ENCODE measurements around the gene RALGPS1. TPM values are rescaled to one million over a fixed set of nuclear protein-coding genes. Genes with fewer than 3 reads are reported as not detected.

The RALGPS1 gene
- polyA plus RNA-seq, 1 donor = 6.7 TPM

DNA sequence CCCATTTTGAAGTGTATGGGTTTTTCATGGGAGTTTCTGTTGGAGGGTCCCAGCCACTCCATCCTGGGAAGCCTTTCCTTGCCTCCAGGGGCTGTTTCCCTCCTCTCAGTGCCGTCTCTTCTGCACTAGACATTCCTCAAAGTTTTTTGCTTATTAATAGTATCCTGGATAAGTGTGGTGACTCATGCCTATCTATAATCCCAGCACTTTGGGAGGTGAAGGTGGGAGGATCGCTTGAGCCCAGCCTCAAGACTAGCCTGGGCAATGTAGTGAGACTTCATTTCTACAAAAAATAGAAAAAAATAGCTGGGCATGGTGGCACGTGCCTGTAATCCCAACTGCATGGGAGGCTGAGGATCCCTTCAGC, 43.1 kb downstream of the RALGPS1 start:
- DNase-seq = no peak

DNA sequence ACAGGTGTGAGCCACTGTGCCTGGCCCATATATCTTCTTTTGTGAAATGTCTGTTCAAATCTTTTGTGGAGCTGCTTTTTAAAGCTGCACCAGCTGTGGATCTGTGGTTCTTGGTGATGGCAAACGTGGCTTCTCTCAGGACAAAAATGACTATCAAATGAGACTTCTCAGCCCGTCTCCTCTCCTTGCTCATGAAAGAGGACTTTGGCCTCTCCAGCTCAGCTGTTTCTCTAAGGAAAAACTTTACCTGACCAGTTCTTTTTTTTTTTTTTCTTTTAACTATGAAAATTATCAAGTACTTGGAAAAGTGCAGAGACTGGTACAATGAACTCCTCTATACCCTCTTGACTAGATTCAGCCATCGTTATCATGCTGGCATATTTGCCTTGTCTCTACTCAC, 44.8 kb downstream of the RALGPS1 start:
- no peak for DNase-seq

DNA sequence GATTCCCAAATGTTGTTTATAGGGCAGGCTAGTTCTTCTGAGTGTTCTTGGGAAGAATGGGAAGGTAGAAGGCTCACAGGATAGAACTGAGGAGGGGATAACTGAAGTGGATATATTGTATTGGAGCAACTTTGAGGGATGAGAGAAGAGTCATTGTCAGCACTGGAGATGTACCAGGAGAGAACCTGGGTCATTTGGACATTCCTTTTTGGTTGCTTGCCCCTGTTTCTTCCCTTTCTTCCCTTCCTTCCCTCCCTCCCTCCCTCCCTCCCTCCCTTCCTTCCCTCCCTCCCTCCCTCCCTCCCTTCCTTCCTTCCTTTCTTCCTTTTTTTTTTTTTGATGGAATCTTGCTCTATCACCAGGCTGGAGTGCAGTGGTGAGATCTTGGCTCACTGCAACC, 45.3 kb downstream of the RALGPS1 start:
- DNase-seq = no peak

- no peak for DNase-seq
Observed at GRCh38 chr9:126962336-126962735, 47.8 kb downstream of the RALGPS1 start.

DNA sequence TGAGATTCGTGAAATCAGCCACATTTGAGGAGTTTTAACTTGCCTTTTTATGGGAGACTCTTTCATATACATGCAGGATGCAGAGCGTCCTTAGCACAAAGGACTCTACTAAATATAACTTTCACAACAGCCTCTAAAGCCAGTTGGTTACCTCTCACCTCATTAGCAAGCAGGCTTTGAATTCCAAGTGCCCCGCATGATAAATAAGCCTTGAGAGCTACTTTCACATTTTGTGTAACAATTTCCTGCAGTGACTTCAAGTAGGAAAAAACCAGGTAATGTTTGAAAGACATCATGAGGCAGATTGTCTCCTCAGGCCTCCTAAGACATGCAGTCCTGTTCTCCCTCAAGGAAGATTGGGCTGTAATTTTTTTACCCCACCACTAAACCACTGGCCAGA, 50.5 kb downstream of the RALGPS1 start:
- DNase-seq = no peak

- DNase-seq = no peak
Observed at GRCh38 chr9:126965541-126966428, 51.2 kb downstream of the RALGPS1 start.

- DNase-seq = no peak
Observed at GRCh38 chr9:126971261-126971660, 56.7 kb downstream of the RALGPS1 start.

DNA sequence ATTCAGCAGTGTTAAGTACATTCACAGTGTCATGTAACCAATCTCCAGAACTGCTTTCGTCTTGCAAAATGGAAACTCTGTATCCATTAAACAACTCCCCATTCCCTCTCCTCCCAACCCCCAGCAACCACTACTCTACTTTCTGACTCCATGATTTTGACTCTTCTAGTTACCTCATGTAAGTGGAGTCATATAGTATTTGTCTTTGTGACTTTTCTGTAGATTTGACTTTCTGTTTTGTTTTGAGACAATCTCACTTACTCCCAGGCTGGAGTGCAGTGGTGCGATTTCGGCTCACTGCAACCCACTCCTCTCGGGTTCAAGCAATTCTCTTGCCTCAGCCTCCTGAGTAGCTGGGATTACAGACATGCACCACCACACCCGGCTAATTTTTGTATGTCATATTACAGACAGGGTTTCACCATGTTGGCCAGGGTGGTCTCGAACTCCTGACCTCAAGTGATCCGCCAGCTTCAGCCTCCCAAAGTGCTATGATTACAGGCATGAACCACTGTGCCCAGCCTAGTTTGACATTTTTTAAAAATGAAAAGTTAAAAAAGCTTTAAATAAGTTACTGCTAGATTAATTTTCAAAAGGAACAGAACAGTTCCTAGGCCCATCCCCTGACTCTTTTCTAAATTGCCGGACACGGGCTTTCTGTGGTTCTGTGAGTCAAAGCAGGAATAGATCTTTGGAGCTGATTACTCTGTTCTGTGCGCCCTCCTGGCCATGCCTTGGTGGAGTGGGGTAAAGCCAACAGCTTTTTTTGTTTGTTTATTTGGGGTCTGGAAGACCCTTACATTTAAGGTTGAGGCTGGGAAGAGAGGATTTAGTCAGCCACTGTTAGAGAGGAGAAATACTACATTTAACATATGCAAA, 59.3 kb downstream of the RALGPS1 start:
- DNase-seq = no peak

GRCh38 chr9:126974594-126974993, 60.0 kb downstream of the RALGPS1 start:
- no peak for DNase-seq

- DNase-seq = no peak
Observed at GRCh38 chr9:126975327-126976220, 61.0 kb downstream of the RALGPS1 start.

- DNase-seq = no peak
Observed at GRCh38 chr9:126979461-126979860, 64.9 kb downstream of the RALGPS1 start.

DNA sequence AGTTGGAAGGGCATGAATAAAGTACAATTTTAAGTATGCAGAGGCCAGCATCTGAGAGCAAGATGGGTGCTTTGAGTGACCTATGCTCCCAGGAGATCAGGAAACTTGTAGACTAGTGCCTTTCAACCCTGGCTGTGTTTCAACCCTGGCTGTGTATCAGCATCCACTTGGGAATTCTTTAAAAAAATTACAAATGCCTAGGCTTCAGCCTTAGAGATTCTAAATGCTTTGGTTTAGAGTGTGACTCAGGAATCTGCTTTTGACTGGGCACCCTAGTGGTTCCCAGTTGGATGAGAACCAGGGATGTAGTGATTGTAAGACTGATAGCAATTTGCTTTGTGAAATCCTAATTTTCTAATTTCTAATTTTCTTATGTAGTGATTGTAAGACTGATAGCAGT, 65.6 kb downstream of the RALGPS1 start:
- no peak for DNase-seq

GRCh38 chr9:126981218-126981617, 66.6 kb downstream of the RALGPS1 start:
- no peak for DNase-seq

DNA sequence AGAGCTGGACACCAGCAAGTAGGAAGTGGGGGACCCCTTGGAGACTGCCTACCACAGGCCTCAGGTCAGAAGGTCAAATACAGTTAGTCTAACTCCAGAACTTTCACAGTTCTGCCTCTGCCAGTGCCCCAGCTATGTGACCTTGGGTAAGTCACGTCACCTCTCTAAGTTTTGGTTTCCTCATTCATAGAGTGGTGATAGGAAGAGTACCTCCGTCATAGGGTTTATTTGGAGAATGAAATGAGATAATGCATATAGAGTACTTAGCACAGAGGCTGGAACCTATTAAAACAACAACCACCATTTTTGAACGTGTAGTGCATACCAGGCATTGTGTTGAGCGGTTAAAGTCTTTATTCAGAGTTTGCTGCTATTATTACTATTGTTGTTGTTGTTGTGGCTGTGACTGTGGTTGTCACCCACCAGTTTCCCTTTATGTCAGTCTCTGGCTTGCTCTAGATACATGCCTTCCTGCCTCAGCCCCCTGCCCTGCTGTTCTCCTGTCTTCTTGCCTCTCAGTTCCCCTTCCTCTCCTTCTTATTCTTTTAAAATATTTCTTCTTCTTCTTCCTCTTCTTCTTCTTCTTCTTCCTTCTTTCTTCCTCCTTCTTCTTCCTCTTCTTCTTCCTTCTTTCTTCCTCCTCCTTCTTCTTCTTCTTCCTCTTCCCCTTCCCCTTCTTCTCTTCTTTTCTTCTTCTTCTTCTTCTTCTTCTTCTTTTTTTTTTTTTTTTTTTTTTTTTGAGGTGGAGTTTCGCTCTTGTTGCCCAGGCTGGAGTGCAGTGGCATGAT, 67.8 kb downstream of the RALGPS1 start:
- DNase-seq = no peak

- no peak for DNase-seq
Observed at GRCh38 chr9:126983767-126984166, 69.2 kb downstream of the RALGPS1 start.

- DNase-seq = no peak
Observed at GRCh38 chr9:126984969-126985368, 70.4 kb downstream of the RALGPS1 start.

GRCh38 chr9:126985870-126986498, 71.4 kb downstream of the RALGPS1 start:
- DNase-seq = no peak

DNA sequence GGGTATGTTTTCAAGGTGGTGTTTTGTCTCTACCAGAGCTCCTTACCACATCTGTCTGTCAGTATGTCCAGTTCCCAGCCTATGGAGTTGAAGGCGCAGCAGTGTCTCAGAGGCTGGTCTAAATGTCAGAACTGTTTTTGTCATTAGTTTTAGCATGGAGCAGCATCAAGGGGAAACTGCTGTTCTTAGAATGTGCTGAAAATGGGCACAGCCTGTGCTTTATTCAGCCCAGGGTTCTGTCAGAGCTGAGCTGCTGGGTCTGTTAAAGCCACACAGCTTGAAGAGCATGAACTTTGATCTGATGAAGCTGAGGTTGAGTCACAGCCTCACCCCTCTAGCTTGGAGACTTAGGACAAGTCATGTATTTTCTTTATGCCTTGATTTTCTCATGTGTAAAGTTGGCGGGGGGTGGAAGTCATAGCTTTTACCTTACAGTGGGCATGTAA, 71.9 kb downstream of the RALGPS1 start:
- no peak for DNase-seq

- no peak for DNase-seq
Observed at GRCh38 chr9:126988857-126989256, 74.3 kb downstream of the RALGPS1 start.

DNA sequence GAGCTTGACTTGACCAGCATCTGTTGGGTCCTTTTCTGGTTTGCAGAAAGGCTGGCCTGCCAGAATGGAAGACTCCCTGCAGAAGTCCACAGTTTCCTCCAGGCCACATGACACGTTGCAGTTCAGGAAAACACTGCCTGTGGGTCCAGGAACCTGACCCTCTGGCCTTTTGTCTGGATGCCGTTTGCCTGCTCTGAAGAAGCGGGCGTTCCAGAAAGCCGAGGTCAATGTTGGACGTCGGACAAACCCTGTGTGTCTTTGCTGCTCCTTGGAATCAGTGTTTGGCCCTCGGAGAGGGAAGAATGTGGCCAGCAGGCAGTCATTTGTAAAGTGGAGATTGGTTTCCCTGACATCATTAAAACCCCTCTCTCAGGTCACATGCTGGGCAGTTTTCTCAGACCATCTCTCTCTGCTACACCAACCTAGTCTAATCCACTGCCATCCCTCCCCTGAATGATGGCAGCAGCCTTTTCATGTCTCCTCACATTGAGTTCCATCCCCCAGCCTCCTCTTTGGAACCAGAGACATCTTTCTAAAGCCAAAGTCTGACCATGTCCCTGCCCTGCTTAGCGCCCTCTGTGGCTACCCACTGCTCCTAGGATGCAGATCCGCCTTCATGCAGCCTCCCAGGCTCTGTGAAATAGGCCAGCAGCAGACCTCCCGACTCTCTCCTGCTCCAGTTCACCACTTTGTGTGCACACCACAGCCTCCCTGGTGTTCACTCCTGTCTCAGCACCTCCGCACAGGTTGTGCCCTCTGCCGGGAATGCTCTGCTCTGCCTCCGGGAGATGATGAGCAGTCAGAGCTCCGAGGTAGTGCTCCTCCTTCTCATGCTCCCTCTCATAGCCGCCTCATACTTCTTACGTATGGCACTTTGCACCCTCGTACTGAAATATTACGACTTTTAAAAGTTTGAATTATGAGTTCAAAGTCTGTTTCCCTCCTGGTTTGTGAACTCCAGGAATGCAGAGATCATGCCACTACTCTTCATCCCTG, 75.6 kb downstream of the RALGPS1 start:
- peak; percentile 78 for DNase-seq

Data from hindlimb muscle (tissue), 1 donor.